Globus pallidus (tissue), 1 donor: ENCODE measurements around the gene PANK4.
"Not testable (repeated sequence)": the region's sequence is repeated elsewhere in the genome, so short reads cannot be mapped to it uniquely, and the experiment has no call there.

Experiments used
- DNase-seq: peaks from one replicate; pipeline ENCODE4 v3.0.0-alpha.2; 2015; ENCODE audit warnings: low spot score

The PANK4 gene

GRCh38 chr1:2525920-2526823 is at the start of gene PANK4:
PANK4 (minus strand) TSS chr1:2526596; CDS start chr1:2526587, 9 bp downstream.
- DNase-seq = peak; percentile 94

- DNase-seq = no peak
Measured at GRCh38 chr1:2574350-2574749, 48.0 kb upstream of the PANK4 start.

GRCh38 chr1:2573250-2573920 is 47.0 kb upstream of the PANK4 start:
- no peak for DNase-seq

GRCh38 chr1:2571348-2571747 is 45.0 kb upstream of the PANK4 start:
- DNase-seq = no peak

GRCh38 chr1:2570332-2570731 is 43.9 kb upstream of the PANK4 start:
- DNase-seq = no peak

- not testable (repeated sequence) for DNase-seq
Measured at GRCh38 chr1:2569703-2570102, 43.3 kb upstream of the PANK4 start.

GRCh38 chr1:2569060-2569459 is 42.7 kb upstream of the PANK4 start:
- DNase-seq = no peak

GRCh38 chr1:2568187-2568816 is 41.9 kb upstream of the PANK4 start:
- not testable (repeated sequence) for DNase-seq

GRCh38 chr1:2567083-2567679 is 40.8 kb upstream of the PANK4 start:
- no peak for DNase-seq

- no peak for DNase-seq
Measured at GRCh38 chr1:2566101-2567045, 40.0 kb upstream of the PANK4 start.

- DNase-seq = no peak
Measured at GRCh38 chr1:2564815-2565374, 38.5 kb upstream of the PANK4 start.

- DNase-seq = no peak
Measured at GRCh38 chr1:2564006-2564814, 37.8 kb upstream of the PANK4 start.

- no peak for DNase-seq
Measured at GRCh38 chr1:2563205-2563604, 36.8 kb upstream of the PANK4 start.

GRCh38 chr1:2561898-2562895 is 35.8 kb upstream of the PANK4 start:
- DNase-seq = no peak

- no peak for DNase-seq
Measured at GRCh38 chr1:2561446-2561845, 35.0 kb upstream of the PANK4 start.

GRCh38 chr1:2560299-2561073 is 34.1 kb upstream of the PANK4 start:
- no peak for DNase-seq

GRCh38 chr1:2559509-2560298 is 33.3 kb upstream of the PANK4 start:
- DNase-seq = no peak
